PFSK-1 (cell line): Measurements from ENCODE around the gene DAB2IP.

Source experiments
- FOXP2 ChIP-seq: optimal IDR thresholded peaks from 2 replicates; pipeline ENCODE3; 2011; ENCODE audit warnings: borderline replicate concordance, control low read depth, inconsistent platforms; ENCODE audit not compliant: insufficient read depth; ENCODE audit errors: extremely low read length, extremely low read depth
- POLR2AphosphoS5 ChIP-seq: IDR thresholded peaks from 2 replicates; pipeline ENCODE4 v1.6.1; 2012; ENCODE audit warnings: low read depth, mild to moderate bottlenecking, control low read depth, low read length, moderate library complexity
- SIN3A ChIP-seq: IDR thresholded peaks from 2 replicates; pipeline ENCODE4 v1.6.1; 2012; ENCODE audit warnings: mild to moderate bottlenecking, low read length, moderate library complexity, borderline replicate concordance; ENCODE audit not compliant: insufficient read depth
- TAF1 ChIP-seq: IDR thresholded peaks from 2 replicates; pipeline ENCODE4 v1.6.1; 2012; ENCODE audit warnings: low read length, control low read depth, borderline replicate concordance; ENCODE audit not compliant: insufficient read depth
- TF ChIP-seq, protein P1 (sequence below), 2 experiments: IDR thresholded peaks; 2 replicates each; pipeline versions ENCODE4 v1.6.1 to v1.8.0; 2011 to 2012; ENCODE audit warnings: low read depth in 2 of 2, low read length in 2 of 2, control low read depth in 1 of 2, inconsistent platforms in 1 of 2, mild to moderate bottlenecking in 1 of 2, moderate library complexity in 1 of 2; ENCODE audit not compliant: insufficient read depth in 1 of 2

DNA sequence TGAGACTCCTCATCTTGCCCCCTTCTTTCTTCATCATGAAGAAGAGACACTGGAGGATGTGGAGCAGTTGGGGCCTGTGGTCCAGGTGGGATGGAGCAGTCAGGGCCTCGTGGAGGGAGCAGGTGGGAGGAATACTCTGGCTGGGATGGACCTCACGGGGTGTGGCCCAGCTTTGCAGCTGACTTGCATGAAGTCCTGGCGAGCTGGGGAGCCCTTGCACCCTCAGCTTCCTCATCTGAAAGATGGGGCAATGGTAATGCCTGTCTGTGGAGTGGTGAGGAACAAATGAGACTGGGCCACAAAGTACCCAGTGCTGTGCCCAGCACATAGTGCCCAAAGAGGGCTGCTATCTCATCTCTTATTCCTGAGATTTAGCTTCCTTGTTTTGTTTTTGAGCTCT lies 91.5 kb downstream of the DAB2IP start:
- no peak for TF ChIP-seq POLR2AphosphoS5
- no peak for TF ChIP-seq TAF1
- no peak for TF ChIP-seq SIN3A
- TF ChIP-seq, protein P1, sequence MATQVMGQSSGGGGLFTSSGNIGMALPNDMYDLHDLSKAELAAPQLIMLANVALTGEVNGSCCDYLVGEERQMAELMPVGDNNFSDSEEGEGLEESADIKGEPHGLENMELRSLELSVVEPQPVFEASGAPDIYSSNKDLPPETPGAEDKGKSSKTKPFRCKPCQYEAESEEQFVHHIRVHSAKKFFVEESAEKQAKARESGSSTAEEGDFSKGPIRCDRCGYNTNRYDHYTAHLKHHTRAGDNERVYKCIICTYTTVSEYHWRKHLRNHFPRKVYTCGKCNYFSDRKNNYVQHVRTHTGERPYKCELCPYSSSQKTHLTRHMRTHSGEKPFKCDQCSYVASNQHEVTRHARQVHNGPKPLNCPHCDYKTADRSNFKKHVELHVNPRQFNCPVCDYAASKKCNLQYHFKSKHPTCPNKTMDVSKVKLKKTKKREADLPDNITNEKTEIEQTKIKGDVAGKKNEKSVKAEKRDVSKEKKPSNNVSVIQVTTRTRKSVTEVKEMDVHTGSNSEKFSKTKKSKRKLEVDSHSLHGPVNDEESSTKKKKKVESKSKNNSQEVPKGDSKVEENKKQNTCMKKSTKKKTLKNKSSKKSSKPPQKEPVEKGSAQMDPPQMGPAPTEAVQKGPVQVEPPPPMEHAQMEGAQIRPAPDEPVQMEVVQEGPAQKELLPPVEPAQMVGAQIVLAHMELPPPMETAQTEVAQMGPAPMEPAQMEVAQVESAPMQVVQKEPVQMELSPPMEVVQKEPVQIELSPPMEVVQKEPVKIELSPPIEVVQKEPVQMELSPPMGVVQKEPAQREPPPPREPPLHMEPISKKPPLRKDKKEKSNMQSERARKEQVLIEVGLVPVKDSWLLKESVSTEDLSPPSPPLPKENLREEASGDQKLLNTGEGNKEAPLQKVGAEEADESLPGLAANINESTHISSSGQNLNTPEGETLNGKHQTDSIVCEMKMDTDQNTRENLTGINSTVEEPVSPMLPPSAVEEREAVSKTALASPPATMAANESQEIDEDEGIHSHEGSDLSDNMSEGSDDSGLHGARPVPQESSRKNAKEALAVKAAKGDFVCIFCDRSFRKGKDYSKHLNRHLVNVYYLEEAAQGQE (IDR thresholded peaks at IDR 0.05; ENCODE audit: insufficient read depth in 1 of 2, low read depth in 2 of 2, low read length in 2 of 2), result no peak
- TF ChIP-seq FOXP2, result no peak
